ENCODE results near the gene APOL5. TPM values are rescaled to one million over a fixed set of nuclear protein-coding genes. Genes with fewer than 3 reads are reported as not detected.

Gene APOL5
- total and polyA plus RNA-seq, 7 donors = not detected

- Histone ChIP-seq H3K9me3 (peaks cover 0 to 6% (median 0%) of the 10 kb centered on the region in 4 donors), H3K4me3 (no peak overlapping the region), H3K27me3 (no peaks in the 10 kb centered on the region), H3K4me1 (no peaks in the 10 kb centered on the region), H3K36me3 (no peaks in the 10 kb centered on the region), H3K27ac (no peak overlapping the region)
- TF ChIP-seq CTCF (IDR thresholded peaks at IDR 0.05) = no peak
- no peak for TF ChIP-seq POLR2AphosphoS5 (IDR thresholded peaks at IDR 0.05)
- no peak for TF ChIP-seq EP300 (IDR thresholded peaks at IDR 0.05)
- TF ChIP-seq POLR2A (IDR thresholded peaks at IDR 0.05) = no peak
- no peak for DNase-seq
- intact Hi-C loops (cut with DNase I) = no loop called here
- WGBS, 2 donors = 78 to 87% methylated on average over 7 of the region's 7 CpGs
Observed at GRCh38 chr22:35708917-35709316, 8.8 kb upstream of the APOL5 start.

GRCh38 chr22:35711336-35711735 lies 6.3 kb upstream of the APOL5 start:
- no peaks in the 10 kb centered on the region for H3K27me3 ChIP-seq
- no peaks in the 10 kb centered on the region for H3K36me3 ChIP-seq
- no peak overlapping the region for H3K27ac ChIP-seq
- H3K4me1 ChIP-seq = no peaks in the 10 kb centered on the region
- WGBS, 2 donors = 73 to 85% methylated on average over 4 of the region's 4 CpGs
- H3K9me3 ChIP-seq = peaks cover 0 to 6% (median 0%) of the 10 kb centered on the region in 4 donors
- DNase-seq = no peak
- TF ChIP-seq CTCF (IDR thresholded peaks at IDR 0.05) (no peak), EP300 (IDR thresholded peaks at IDR 0.05) (no peak), POLR2A (IDR thresholded peaks at IDR 0.05) (no peak), POLR2AphosphoS5 (IDR thresholded peaks at IDR 0.05) (no peak)
- intact Hi-C loops (cut with DNase I) = no loop called here
- no peak overlapping the region for H3K4me3 ChIP-seq

- no peak for DNase-seq
- intact Hi-C loops (cut with DNase I) = no loop called here
- H3K4me1 ChIP-seq = no peaks in the 10 kb centered on the region
- peaks cover 0 to 6% (median 0%) of the 10 kb centered on the region in 4 donors for H3K9me3 ChIP-seq
- no peak overlapping the region for H3K27ac ChIP-seq
- no peaks in the 10 kb centered on the region for H3K36me3 ChIP-seq
- no peaks in the 10 kb centered on the region for H3K27me3 ChIP-seq
- no peak overlapping the region for H3K4me3 ChIP-seq
- 96 to 97% methylated on average over 2 of the region's 2 CpGs for WGBS, 2 donors
- TF ChIP-seq CTCF (IDR thresholded peaks at IDR 0.05) (no peak), POLR2AphosphoS5 (IDR thresholded peaks at IDR 0.05) (no peak), POLR2A (IDR thresholded peaks at IDR 0.05) (no peak), EP300 (IDR thresholded peaks at IDR 0.05) (no peak)
Observed at GRCh38 chr22:35712672-35713071, 5.0 kb upstream of the APOL5 start.

GRCh38 chr22:35719212-35719875 lies 1.7 kb downstream of the APOL5 start:
- H3K9me3 ChIP-seq = no peaks in the 10 kb centered on the region
- no peaks in the 10 kb centered on the region for H3K36me3 ChIP-seq
- H3K4me1 ChIP-seq = no peaks in the 10 kb centered on the region
- no peak for DNase-seq
- TF ChIP-seq CTCF (IDR thresholded peaks at IDR 0.05) = no peak
- TF ChIP-seq POLR2A (IDR thresholded peaks at IDR 0.05) = no peak
- no peak for TF ChIP-seq EP300 (IDR thresholded peaks at IDR 0.05)
- TF ChIP-seq POLR2AphosphoS5 (IDR thresholded peaks at IDR 0.05) = no peak
- H3K4me3 ChIP-seq = no peak overlapping the region
- H3K27ac ChIP-seq = no peak overlapping the region
- 82 to 86% methylated on average over 15 of the region's 15 CpGs for WGBS, 2 donors
- intact Hi-C loops (cut with DNase I) = no loop called here
- H3K27me3 ChIP-seq = no peaks in the 10 kb centered on the region

- WGBS, 2 donors = 78 to 84% methylated on average over 4 of the region's 4 CpGs
- intact Hi-C loops (cut with DNase I) = no loop called here
Observed at GRCh38 chr22:35721960-35722359, 4.3 kb downstream of the APOL5 start.

More at GRCh38 chr22:35721960-35722359, 4.3 kb downstream of the APOL5 start:
- Histone ChIP-seq H3K27me3 (no peaks in the 10 kb centered on the region), H3K27ac (no peak overlapping the region), H3K36me3 (no peaks in the 10 kb centered on the region), H3K4me3 (no peak overlapping the region), H3K4me1 (no peaks in the 10 kb centered on the region), H3K9me3 (no peaks in the 10 kb centered on the region)
- DNase-seq = no peak
- TF ChIP-seq CTCF (IDR thresholded peaks at IDR 0.05) = no peak
- TF ChIP-seq EP300 (IDR thresholded peaks at IDR 0.05) = no peak
- TF ChIP-seq POLR2A (IDR thresholded peaks at IDR 0.05) = no peak
- TF ChIP-seq POLR2AphosphoS5 (IDR thresholded peaks at IDR 0.05) = no peak
